Endothelial cell of umbilical vein (primary cell): ENCODE data around the gene GALNT14. TPM values are rescaled to one million over a fixed set of nuclear protein-coding genes. Genes with fewer than 3 reads are reported as not detected.

Experiments
- BruUV-seq: library from RNA; stranded (reverse); fragments of 400-500 nt; replicated peaks from 2 replicates; lab custom pipeline; 2021; lab: Mats Ljungman, UMichigan
- CTCF ChIA-PET: fragments of 300-600, 350-600 bp; sonication (Branson Sonifier 250); formaldehyde crosslinking; loops from one replicate; lab custom pipeline; 2021; ENCODE audit warnings: antibody characterized with exemption, inconsistent platforms; lab: Charles Lee
- POLR2A ChIA-PET: fragments of 300-600, 350-600 bp; sonication (Branson Sonifier 250); formaldehyde crosslinking; loops from one replicate; lab custom pipeline; 2021; ENCODE audit warnings: antibody characterized with exemption, inconsistent platforms; lab: Charles Lee
- DNase-seq: peaks from one replicate; pipeline ENCODE4 v3.0.0-alpha.2; 2011; ENCODE audit warnings: low read depth, low spot score
- FAIRE-seq: peaks from 2 replicates; lab custom pipeline; 2011; peaks lifted over from hg19 to GRCh38; lab: Jason Lieb, UNC
- H2AFZ ChIP-seq: 2 replicates; pipeline ENCODE4 v1.6.0; 2012; ENCODE audit warnings: low read depth, low read length, control low read depth, inconsistent platforms
- H3K27ac ChIP-seq: 2 replicates; pipeline ENCODE4 v1.5.1; 2011; ENCODE audit warnings: low read depth, mild to moderate bottlenecking, control low read depth, low read length, moderate library complexity; ENCODE audit not compliant: insufficient read depth
- H3K27me3 ChIP-seq, 2 experiments: 2 replicates each; pipeline versions ENCODE4 v1.6.0 to v1.6.1; 2011; ENCODE audit warnings: low read length in 2 of 2, mixed read lengths in 1 of 2; ENCODE audit not compliant: control insufficient read depth in 2 of 2, insufficient read depth in 2 of 2
- H3K36me3 ChIP-seq, 2 experiments: 2 replicates in 1 of 2; 3 replicates in 1 of 2; pipeline ENCODE4 v1.5.1; 2011; ENCODE audit warnings: low read length in 2 of 2, mild to moderate bottlenecking in 1 of 2, moderate library complexity in 1 of 2; ENCODE audit not compliant: control insufficient read depth in 2 of 2, insufficient read depth in 2 of 2; ENCODE audit errors: extremely low read depth in 1 of 2
- H3K4me1 ChIP-seq: 3 replicates; pipeline ENCODE4 v1.5.1; 2011; ENCODE audit warnings: mild to moderate bottlenecking, low read length; ENCODE audit not compliant: control insufficient read depth, insufficient read depth; ENCODE audit errors: extremely low read depth
- H3K4me2 ChIP-seq: 2 replicates; pipeline ENCODE4 v1.6.1; 2011; ENCODE audit warnings: low read length, control low read depth, mixed read lengths; ENCODE audit not compliant: insufficient read depth
- H3K4me3 ChIP-seq, 3 experiments: fragments of 200-600 bp in 1 of 3; sonication (generic), shearing (Covaris generic) in 1 of 3; replicated peaks in 1 of 3; 2 replicates each; pipeline ENCODE4 v1.5.1; 2011 to 2016; ENCODE audit warnings: control low read depth in 3 of 3, low read length in 3 of 3, mild to moderate bottlenecking in 2 of 3, inconsistent platforms in 1 of 3, low read depth in 1 of 3, moderate library complexity in 1 of 3; ENCODE audit not compliant: insufficient read depth in 1 of 3
- H3K79me2 ChIP-seq: 2 replicates; pipeline ENCODE4 v1.6.0; 2012; ENCODE audit warnings: low read length, inconsistent platforms; ENCODE audit not compliant: control insufficient read depth, insufficient read depth
- H3K9ac ChIP-seq: replicated peaks from 2 replicates; pipeline ENCODE3; 2011; ENCODE audit warnings: low read length, control low read depth; ENCODE audit not compliant: insufficient read depth; ENCODE audit errors: extremely low read depth
- H3K9me1 ChIP-seq: replicated peaks from 3 replicates; pipeline ENCODE4 v1.6.0; 2011; ENCODE audit warnings: mild to moderate bottlenecking, low read length; ENCODE audit not compliant: control insufficient read depth, insufficient read depth; ENCODE audit errors: extremely low read depth
- H3K9me3 ChIP-seq: replicated peaks from 2 replicates; pipeline ENCODE4 v1.5.1; 2012; ENCODE audit warnings: low read length, inconsistent platforms; ENCODE audit not compliant: control insufficient read depth, insufficient read depth
- H4K20me1 ChIP-seq: replicated peaks from 2 replicates; pipeline ENCODE3; 2011; ENCODE audit warnings: mild to moderate bottlenecking, low read length; ENCODE audit not compliant: control insufficient read depth, insufficient read depth; ENCODE audit errors: extremely low read depth
- EZH2 ChIP-seq: IDR thresholded peaks from 2 replicates; pipeline ENCODE4 v1.6.1; 2012; ENCODE audit warnings: borderline replicate concordance, low read depth, mild to moderate bottlenecking, moderate library complexity, low read length, inconsistent platforms; ENCODE audit not compliant: severe bottlenecking
- FOS ChIP-seq: IDR thresholded peaks from 2 replicates; pipeline ENCODE4 v1.6.1; 2011; ENCODE audit warnings: mild to moderate bottlenecking, low read length, moderate library complexity, borderline replicate concordance; ENCODE audit not compliant: insufficient read depth
- GATA2 ChIP-seq: IDR thresholded peaks from 2 replicates; pipeline ENCODE4 v1.7.0; 2011; ENCODE audit warnings: low read depth, mild to moderate bottlenecking, moderate library complexity, mixed read lengths, low read length; ENCODE audit not compliant: insufficient read length, insufficient read depth
- JUN ChIP-seq: IDR thresholded peaks from 2 replicates; pipeline ENCODE4 v1.6.1; 2011; ENCODE audit warnings: borderline replicate concordance, low read depth; ENCODE audit not compliant: insufficient read length, insufficient read depth
- MYC ChIP-seq: IDR thresholded peaks from one replicate; pipeline ENCODE4 v1.6.1; 2011; ENCODE audit warnings: mild to moderate bottlenecking, low read depth, low read length
- POLR2A ChIP-seq: IDR thresholded peaks from 2 replicates; pipeline ENCODE4 v1.6.1; 2012; ENCODE audit warnings: low read depth, mild to moderate bottlenecking, control low read depth, low read length
- POLR2AphosphoS5 ChIP-seq: IDR thresholded peaks from 2 replicates; pipeline ENCODE4 v1.6.1; 2012; ENCODE audit warnings: low read depth, mild to moderate bottlenecking, control low read depth, low read length, moderate library complexity; ENCODE audit not compliant: insufficient read depth
- dilution Hi-C: fragments of 300-500 bp; cut with MboI; formaldehyde crosslinking; loops from one replicate; pipeline ENCODE4 v1.15.0; 2019; ENCODE audit warnings: low sequenced_read_pairs; ENCODE audit not compliant: extremely low pct_ligation_motif_present
- intact Hi-C: fragments of 100-400 bp; cut with micrococcal nuclease; formaldehyde crosslinking; loops from one replicate; pipeline ENCODE4 v1.10.0; 2022
- polyA plus RNA-seq, 4 experiments: library from polyadenylated mRNA; depleted of rRNA in 3 of 4; stranded (reverse) in 3 of 4; unstranded in 1 of 4; fragments of >200 nt; gene quantifications; 2 replicates each; pipeline versions ENCODE4 v1.2.1 to v1.2.3, GENCODE V29; 2011 to 2012; ENCODE audit warnings: missing spikeins in 1 of 4
- total RNA-seq: library from RNA; stranded (reverse); gene quantifications from 2 replicates; pipeline ENCODE4 v1.2.3, GENCODE V29; 2021
- TF ChIP-seq, protein P1 (sequence below): IDR thresholded peaks from 2 replicates; pipeline ENCODE4 v1.6.1; 2011; ENCODE audit not compliant: insufficient read depth, insufficient read length
- TF ChIP-seq, protein P2 (sequence below), 2 donors: IDR thresholded peaks; 1 replicate in 1 of 2; 2 replicates in 1 of 2; pipeline ENCODE4 v1.5.1; 2011; ENCODE audit warnings: low read length in 2 of 2, mild to moderate bottlenecking in 2 of 2, moderate library complexity in 2 of 2, control low read depth in 1 of 2, inconsistent platforms in 1 of 2, low read depth in 1 of 2; ENCODE audit not compliant: insufficient read depth in 1 of 2; ENCODE audit errors: extremely low read depth in 1 of 2

The GALNT14 gene
- total and polyA plus RNA-seq, 2 donors (not counting 3 experiments of a cell fraction or from before 2014, with no cell fraction given) = 0.04 to 0.40 TPM

DNA sequence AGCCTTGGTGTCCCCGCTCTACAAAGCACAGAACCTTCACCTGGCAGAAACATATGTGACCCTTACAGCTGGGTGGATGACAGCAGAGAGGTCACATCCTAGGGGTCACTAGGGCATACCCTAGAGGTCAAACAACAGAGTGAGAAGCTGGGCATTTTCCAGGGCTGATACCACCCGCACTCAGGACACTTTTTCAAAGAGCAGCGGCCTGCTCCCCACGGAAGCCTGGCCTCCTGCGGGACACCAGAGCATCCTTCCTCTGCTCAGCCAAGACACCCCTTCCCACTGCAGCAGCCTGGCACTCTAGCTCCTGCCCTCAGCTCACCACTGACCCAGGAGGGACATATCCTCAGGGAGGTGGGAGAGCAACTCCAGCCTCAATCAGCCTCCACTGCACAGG lies 86.0 kb downstream of the GALNT14 start:
- Histone ChIP-seq H2AFZ (no peak overlapping the region), H3K4me3 (no peak overlapping the region), H3K9me1 (no peaks in the 10 kb centered on the region), H3K4me2 (no peak overlapping the region), H3K9ac (no peak overlapping the region), H4K20me1 (no peaks in the 10 kb centered on the region), H3K36me3 (no peaks in the 10 kb centered on the region), H3K27me3 (no peaks in the 10 kb centered on the region), H3K4me1 (no peaks in the 10 kb centered on the region), H3K9me3 (peaks cover 2% of the 10 kb centered on the region), H3K79me2 (no peaks in the 10 kb centered on the region), H3K27ac (no peak overlapping the region)
- DNase-seq (no peak), FAIRE-seq (no peak)
- intact Hi-C loops = no loop called here
- POLR2A ChIA-PET = no interaction called here
- no peak for TF ChIP-seq POLR2A
- TF ChIP-seq POLR2AphosphoS5 = no peak
- TF ChIP-seq EZH2 = no peak
- TF ChIP-seq FOS = no peak
- TF ChIP-seq, protein P1, sequence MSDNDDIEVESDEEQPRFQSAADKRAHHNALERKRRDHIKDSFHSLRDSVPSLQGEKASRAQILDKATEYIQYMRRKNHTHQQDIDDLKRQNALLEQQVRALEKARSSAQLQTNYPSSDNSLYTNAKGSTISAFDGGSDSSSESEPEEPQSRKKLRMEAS = no peak
- TF ChIP-seq, protein P2, sequence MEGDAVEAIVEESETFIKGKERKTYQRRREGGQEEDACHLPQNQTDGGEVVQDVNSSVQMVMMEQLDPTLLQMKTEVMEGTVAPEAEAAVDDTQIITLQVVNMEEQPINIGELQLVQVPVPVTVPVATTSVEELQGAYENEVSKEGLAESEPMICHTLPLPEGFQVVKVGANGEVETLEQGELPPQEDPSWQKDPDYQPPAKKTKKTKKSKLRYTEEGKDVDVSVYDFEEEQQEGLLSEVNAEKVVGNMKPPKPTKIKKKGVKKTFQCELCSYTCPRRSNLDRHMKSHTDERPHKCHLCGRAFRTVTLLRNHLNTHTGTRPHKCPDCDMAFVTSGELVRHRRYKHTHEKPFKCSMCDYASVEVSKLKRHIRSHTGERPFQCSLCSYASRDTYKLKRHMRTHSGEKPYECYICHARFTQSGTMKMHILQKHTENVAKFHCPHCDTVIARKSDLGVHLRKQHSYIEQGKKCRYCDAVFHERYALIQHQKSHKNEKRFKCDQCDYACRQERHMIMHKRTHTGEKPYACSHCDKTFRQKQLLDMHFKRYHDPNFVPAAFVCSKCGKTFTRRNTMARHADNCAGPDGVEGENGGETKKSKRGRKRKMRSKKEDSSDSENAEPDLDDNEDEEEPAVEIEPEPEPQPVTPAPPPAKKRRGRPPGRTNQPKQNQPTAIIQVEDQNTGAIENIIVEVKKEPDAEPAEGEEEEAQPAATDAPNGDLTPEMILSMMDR (IDR thresholded peaks at IDR 0.05; ENCODE audit: extremely low read depth in 1 of 2, insufficient read depth in 1 of 2, low read depth in 1 of 2, low read length in 2 of 2) = no peak
- TF ChIP-seq JUN = no peak
- TF ChIP-seq MYC = no peak
- TF ChIP-seq GATA2 = no peak
- dilution Hi-C loops = no loop called here
- BruUV-seq = no TSS peak
- CTCF ChIA-PET = no interaction called here
